ENCODE measurements around the gene DDX10. TPM values are rescaled to one million over a fixed set of nuclear protein-coding genes. Genes with fewer than 3 reads are reported as not detected.
A peak's percentile ranks its signal among the peaks of the same experiment; 100 is the strongest.

Gene DDX10
- total and polyA plus RNA-seq, 2 experiments from 2014 or later = 32.4 to 37.8 TPM

- H3K27ac ChIP-seq (ENCODE audit: low read depth) = no peak overlapping the region
Observed at GRCh38 chr11:108617055-108617454, 47.8 kb upstream of the DDX10 start.

More at GRCh38 chr11:108617055-108617454, 47.8 kb upstream of the DDX10 start:
- Mint-ChIP-seq H3K36me3 (ENCODE audit: low read depth) (no peaks in the 10 kb centered on the region), H3K4me3 (no peak overlapping the region), H3K4me1 (no peaks in the 10 kb centered on the region), H3K27ac (0 out of 2 replicates have a peak overlapping the region, but pooled peaks have one; percentile 16), H3K9me3 (no peaks in the 10 kb centered on the region), H3K27me3 (ENCODE audit: insufficient read depth, low read depth, poor library complexity) (no peaks in the 10 kb centered on the region)
- DNase-seq (ENCODE audit: low spot score) (no peak), ATAC-seq (no peak; the same call in 2 of the 3 replicates)
- Histone ChIP-seq H3K4me2 (no peak overlapping the region), H3K27me3 (ENCODE audit: insufficient read depth) (no peaks in the 10 kb centered on the region), H3K4me1 (ENCODE audit: insufficient read depth) (no peaks in the 10 kb centered on the region), H3K36me3 (ENCODE audit: insufficient read depth) (no peaks in the 10 kb centered on the region), H3K9me2 (ENCODE audit: insufficient read depth) (no peaks in the 10 kb centered on the region), H3K79me2 (replicated peaks; ENCODE audit: insufficient read depth) (no peaks in the 10 kb centered on the region), H3F3A (replicated peaks; ENCODE audit: low read depth) (no peaks in the 10 kb centered on the region), H2AFZ (peak overlapping the region; percentile 87), H3K4me3 (no peak overlapping the region), H4K20me1 (replicated peaks; ENCODE audit: insufficient read depth) (no peaks in the 10 kb centered on the region)
- TF ChIP-seq NANOG (IDR thresholded peaks at IDR 0.05; ENCODE audit: borderline replicate concordance) = no peak
- no peak for TF ChIP-seq ETS1 (IDR thresholded peaks at IDR 0.05)
- TF ChIP-seq ZNF462 (CRISPR knock-in tag; IDR thresholded peaks at IDR 0.05) = no peak
- no peak for TF ChIP-seq ZNF331 (CRISPR knock-in tag; IDR thresholded peaks at IDR 0.05; ENCODE audit: low read depth)
- no peak for TF ChIP-seq EZH2 (IDR thresholded peaks at IDR 0.05; ENCODE audit: low read depth, unreplicated experiment)
- TF ChIP-seq ZNF114 (CRISPR knock-in tag; IDR thresholded peaks at IDR 0.05) = no peak
- TF ChIP-seq POLR2AphosphoS5 (IDR thresholded peaks at IDR 0.05; ENCODE audit: low read depth) = no peak
- no peak for TF ChIP-seq JUNB (IDR thresholded peaks at IDR 0.05; ENCODE audit: unreplicated experiment)
- no peak for TF ChIP-seq CTCF (conservative IDR thresholded peaks at IDR 0.05; ENCODE audit: low read depth in 2 of 2)
- TF ChIP-seq CREB1 (CRISPR knock-in tag; IDR thresholded peaks at IDR 0.05; ENCODE audit: low read depth) = no peak
- TF ChIP-seq STAT1 (IDR thresholded peaks at IDR 0.05; ENCODE audit: unreplicated experiment) = no peak
- no peak for TF ChIP-seq REST (IDR thresholded peaks at IDR 0.05; ENCODE audit: unreplicated experiment)
- no peak for TF ChIP-seq EZH2phosphoT487 (IDR thresholded peaks at IDR 0.05; ENCODE audit: unreplicated experiment)
